Mesenteric fat pad (tissue), 1 donor: ENCODE data around the gene A1BG. TPM values are rescaled to one million over a fixed set of nuclear protein-coding genes. Genes with fewer than 3 reads are reported as not detected.

Experiments
- DNase-seq: peaks from one replicate; pipeline ENCODE4 v3.0.0-alpha.2; 2020; ENCODE audit warnings: low spot score
- long read RNA-seq: library from polyadenylated mRNA; unstranded; transcript quantifications from one replicate; pipeline ENCODE4 v2.0.0, GENCODE V29; 2020
- total RNA-seq: library from RNA; stranded (reverse); fragmentation: NEBNext Ultra II Directional; extraction: Animal tissue kit (Norgen Biotek cat#: 25700); gene quantifications from one replicate; pipeline ENCODE4 v1.2.1, GENCODE V29; 2021
- donor health status: DM: yes; HTN: yes; CAD: no.

The A1BG gene
- 8.4 TPM for total RNA-seq
- long read RNA-seq, partial matches to known transcripts = 0 of 2 reads
- long read RNA-seq, other reads (novel, unspliced or antisense) = 0 of 2 reads

- no peak for DNase-seq
These were observed at the start of gene A1BG for GRCh38 chr19:58352760-58353671. Gene A1BG, minus strand, starts transcription at chr19:58353492. Its CDS starts 55 bp downstream, at chr19:58353437.

- no peak for DNase-seq
These were observed 48.6 kb upstream of the A1BG start for GRCh38 chr19:58401840-58402421.

- peak; percentile 100 for DNase-seq
These were observed 47.9 kb upstream of the A1BG start for GRCh38 chr19:58400916-58401839.

- DNase-seq = no peak
These were observed 47.1 kb upstream of the A1BG start for GRCh38 chr19:58400316-58400915.

GRCh38 chr19:58399903-58400302 lies 46.6 kb upstream of the A1BG start:
- DNase-seq = no peak

GRCh38 chr19:58398545-58398944 lies 45.3 kb upstream of the A1BG start:
- no peak for DNase-seq

- DNase-seq = no peak
These were observed 44.8 kb upstream of the A1BG start for GRCh38 chr19:58398087-58398486.

GRCh38 chr19:58397533-58398037 lies 44.3 kb upstream of the A1BG start:
- DNase-seq = no peak

- no peak for DNase-seq
These were observed 43.6 kb upstream of the A1BG start for GRCh38 chr19:58396691-58397532.

- no peak for DNase-seq
These were observed 42.8 kb upstream of the A1BG start for GRCh38 chr19:58395979-58396627.

GRCh38 chr19:58395220-58395978 lies 42.1 kb upstream of the A1BG start, which contains the start of gene RNF225:
Gene RNF225, plus strand, starts transcription at chr19:58395656. Its CDS starts 434 bp downstream, at chr19:58396090.
- DNase-seq = no peak

- no peak for DNase-seq
These were observed 41.5 kb upstream of the A1BG start for GRCh38 chr19:58394821-58395219.

GRCh38 chr19:58393725-58394033 lies 40.4 kb upstream of the A1BG start:
- DNase-seq = no peak

GRCh38 chr19:58392945-58393724 lies 39.8 kb upstream of the A1BG start:
- DNase-seq = no peak

- no peak for DNase-seq
These were observed 34.9 kb upstream of the A1BG start for GRCh38 chr19:58388175-58388526.

- DNase-seq = no peak
These were observed 34.3 kb upstream of the A1BG start for GRCh38 chr19:58387338-58388174.
